Measurements from ENCODE around the gene PPP1R13B. TPM values are rescaled to one million over a fixed set of nuclear protein-coding genes. Genes with fewer than 3 reads are reported as not detected.
A peak's percentile ranks its signal among the peaks of the same experiment; 100 is the strongest.

Gene PPP1R13B
- total RNA-seq, 4 donors from 2014 or later: 10.4 to 24.6 (median 11.8) TPM

DNA sequence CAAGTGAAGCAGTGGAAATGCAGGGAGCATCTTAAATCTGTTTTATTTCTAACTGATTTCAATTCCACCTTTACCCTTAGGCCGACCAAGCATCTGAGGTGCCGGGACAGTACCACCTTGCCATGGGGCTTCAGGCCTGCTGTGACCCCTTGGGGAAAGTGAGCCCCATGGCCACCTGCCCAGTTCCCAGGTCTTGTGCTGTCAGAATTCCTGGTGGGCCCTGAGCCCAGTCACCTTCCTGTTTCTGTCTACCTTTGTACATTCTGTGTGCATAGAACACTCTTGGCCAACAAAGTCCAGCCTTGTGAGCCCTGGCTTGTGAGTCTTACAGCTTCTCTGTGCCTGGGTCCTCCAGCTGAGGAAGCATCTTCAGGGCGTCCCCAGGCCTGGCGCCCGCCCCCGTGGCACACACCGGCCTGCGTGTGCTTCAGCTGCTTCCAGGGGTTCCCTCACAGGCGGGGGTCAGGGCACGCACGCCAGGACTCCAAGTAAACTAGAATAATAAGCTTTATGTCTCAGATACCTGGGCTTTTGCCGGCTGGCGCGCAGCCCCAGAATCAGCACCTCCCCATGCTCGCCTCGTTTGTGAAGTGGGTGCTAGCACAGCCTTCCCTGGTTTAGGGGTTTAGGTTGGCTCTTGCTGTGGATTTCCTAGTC lies 121.5 kb downstream of the PPP1R13B start:
- Histone ChIP-seq H3K9me3 (no peaks in the 10 kb centered on the region), H3K4me1 (peaks cover 30 to 32% of the 10 kb centered on the region in 2 donors), H3K27ac (no peak overlapping the region), H3K27me3 (no peaks in the 10 kb centered on the region), H3K4me3 (no peak overlapping the region), H3K36me3 (peaks cover 0 to 14% of the 10 kb centered on the region in 2 donors)
- TF ChIP-seq, protein P1, sequence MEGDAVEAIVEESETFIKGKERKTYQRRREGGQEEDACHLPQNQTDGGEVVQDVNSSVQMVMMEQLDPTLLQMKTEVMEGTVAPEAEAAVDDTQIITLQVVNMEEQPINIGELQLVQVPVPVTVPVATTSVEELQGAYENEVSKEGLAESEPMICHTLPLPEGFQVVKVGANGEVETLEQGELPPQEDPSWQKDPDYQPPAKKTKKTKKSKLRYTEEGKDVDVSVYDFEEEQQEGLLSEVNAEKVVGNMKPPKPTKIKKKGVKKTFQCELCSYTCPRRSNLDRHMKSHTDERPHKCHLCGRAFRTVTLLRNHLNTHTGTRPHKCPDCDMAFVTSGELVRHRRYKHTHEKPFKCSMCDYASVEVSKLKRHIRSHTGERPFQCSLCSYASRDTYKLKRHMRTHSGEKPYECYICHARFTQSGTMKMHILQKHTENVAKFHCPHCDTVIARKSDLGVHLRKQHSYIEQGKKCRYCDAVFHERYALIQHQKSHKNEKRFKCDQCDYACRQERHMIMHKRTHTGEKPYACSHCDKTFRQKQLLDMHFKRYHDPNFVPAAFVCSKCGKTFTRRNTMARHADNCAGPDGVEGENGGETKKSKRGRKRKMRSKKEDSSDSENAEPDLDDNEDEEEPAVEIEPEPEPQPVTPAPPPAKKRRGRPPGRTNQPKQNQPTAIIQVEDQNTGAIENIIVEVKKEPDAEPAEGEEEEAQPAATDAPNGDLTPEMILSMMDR (IDR thresholded peaks at IDR 0.05 in 4 of 5, conservative IDR thresholded peaks at IDR 0.05 in 1 of 5): no peak
- no peak for TF ChIP-seq POLR2A (IDR thresholded peaks at IDR 0.05)
- in situ Hi-C loops (cut with MboI; ENCODE audit: low sequenced_read_pairs in 4 of 4): no loop called here
- intact Hi-C loops (cut with DNase I; ENCODE audit: low total_unique reads): no loop called here
- DNase-seq (no peak), ATAC-seq (no peak)

- Histone ChIP-seq H3K27ac (no peak overlapping the region), H3K9me3 (no peaks in the 10 kb centered on the region), H3K27me3 (no peaks in the 10 kb centered on the region), H3K4me1 (peaks cover 30 to 32% of the 10 kb centered on the region in 2 donors), H3K36me3 (peaks cover 0 to 13% of the 10 kb centered on the region in 2 donors), H3K4me3 (no peak overlapping the region)
- in situ Hi-C loops (cut with MboI; ENCODE audit: low sequenced_read_pairs in 4 of 4) (no loop called here), intact Hi-C loops (cut with DNase I; ENCODE audit: low total_unique reads) (no loop called here)
- ATAC-seq: no peak
- DNase-seq: no peak
- TF ChIP-seq POLR2A (IDR thresholded peaks at IDR 0.05): no peak
- TF ChIP-seq, protein P1 (IDR thresholded peaks at IDR 0.05 in 4 of 5, conservative IDR thresholded peaks at IDR 0.05 in 1 of 5): no peak
These were observed 122.2 kb downstream of the PPP1R13B start for GRCh38 chr14:103725001-103725682.

GRCh38 chr14:103724116-103724515 lies 123.3 kb downstream of the PPP1R13B start:
- intact Hi-C loops (cut with DNase I; ENCODE audit: low total_unique reads) (no loop called here), in situ Hi-C loops (cut with MboI; ENCODE audit: low sequenced_read_pairs in 4 of 4) (no loop called here)
- peak overlapping the region in 3 of 4 donors; percentile 3 to 45 (median 43) for H3K27ac ChIP-seq
- ATAC-seq (no peak), DNase-seq (no peak)
- TF ChIP-seq, protein P1 (IDR thresholded peaks at IDR 0.05 in 4 of 5, conservative IDR thresholded peaks at IDR 0.05 in 1 of 5): no peak
- TF ChIP-seq POLR2A (IDR thresholded peaks at IDR 0.05): no peak
- H3K9me3 ChIP-seq: no peaks in the 10 kb centered on the region
- H3K4me3 ChIP-seq: no peak overlapping the region
- H3K36me3 ChIP-seq: peaks cover 0 to 2% of the 10 kb centered on the region in 2 donors
- H3K27me3 ChIP-seq: no peaks in the 10 kb centered on the region
- H3K4me1 ChIP-seq: peaks cover 32 to 39% of the 10 kb centered on the region in 2 donors

- peak overlapping the region in 3 of 4 donors; percentile 3 to 45 (median 43) for H3K27ac ChIP-seq
- intact Hi-C loops (cut with DNase I; ENCODE audit: low total_unique reads) (no loop called here), in situ Hi-C loops (cut with MboI; ENCODE audit: low sequenced_read_pairs in 4 of 4) (no loop called here)
- TF ChIP-seq, protein P1 (IDR thresholded peaks at IDR 0.05 in 4 of 5, conservative IDR thresholded peaks at IDR 0.05 in 1 of 5): no peak
- no peak for TF ChIP-seq POLR2A (IDR thresholded peaks at IDR 0.05)
- peaks cover 32 to 39% of the 10 kb centered on the region in 2 donors for H3K4me1 ChIP-seq
- no peak for ATAC-seq
- no peaks in the 10 kb centered on the region for H3K9me3 ChIP-seq
- DNase-seq: no peak
- no peak overlapping the region for H3K4me3 ChIP-seq
- no peaks in the 10 kb centered on the region for H3K27me3 ChIP-seq
- no peaks in the 10 kb centered on the region for H3K36me3 ChIP-seq
These were observed 123.7 kb downstream of the PPP1R13B start for GRCh38 chr14:103723748-103724081.
